ENCODE data around the gene RNF220. TPM values are rescaled to one million over a fixed set of nuclear protein-coding genes. Genes with fewer than 3 reads are reported as not detected.

Gene RNF220
- total RNA-seq, 4 donors from 2014 or later = 53.5 to 112 (median 61.9) TPM

DNA sequence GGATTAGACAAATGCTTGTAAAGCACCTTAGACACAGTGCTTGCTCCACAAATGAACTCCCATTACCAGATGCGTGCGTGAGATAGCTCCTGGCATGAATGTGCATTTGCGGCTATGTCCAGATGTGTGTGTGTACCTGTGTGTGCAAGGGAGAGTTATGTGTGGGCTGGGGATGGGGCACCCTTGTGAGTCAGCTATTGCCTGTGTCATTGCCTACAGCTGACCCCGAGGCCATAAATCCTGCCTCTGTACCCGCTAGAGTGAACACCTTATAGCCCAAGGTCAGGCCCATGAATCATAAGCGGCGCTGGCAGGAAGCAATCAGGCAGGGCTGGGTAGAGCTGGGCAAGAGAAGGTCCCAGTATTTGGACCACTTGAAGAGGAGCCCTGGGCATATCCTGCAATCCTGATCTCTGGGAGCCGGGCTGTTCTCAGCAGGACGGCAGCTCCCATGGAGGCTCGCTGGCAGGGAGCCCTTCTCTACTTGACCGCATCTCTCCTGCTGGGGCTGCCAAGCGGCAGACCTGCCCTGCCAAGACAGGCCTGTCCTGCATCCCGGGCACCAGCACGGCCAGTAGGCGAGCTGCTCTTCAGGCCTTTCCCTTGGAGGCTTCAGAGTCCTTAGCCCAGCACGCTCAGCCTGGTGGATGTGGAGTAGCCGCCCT, 182.9 kb downstream of the RNF220 start:
- TF ChIP-seq, protein P1, sequence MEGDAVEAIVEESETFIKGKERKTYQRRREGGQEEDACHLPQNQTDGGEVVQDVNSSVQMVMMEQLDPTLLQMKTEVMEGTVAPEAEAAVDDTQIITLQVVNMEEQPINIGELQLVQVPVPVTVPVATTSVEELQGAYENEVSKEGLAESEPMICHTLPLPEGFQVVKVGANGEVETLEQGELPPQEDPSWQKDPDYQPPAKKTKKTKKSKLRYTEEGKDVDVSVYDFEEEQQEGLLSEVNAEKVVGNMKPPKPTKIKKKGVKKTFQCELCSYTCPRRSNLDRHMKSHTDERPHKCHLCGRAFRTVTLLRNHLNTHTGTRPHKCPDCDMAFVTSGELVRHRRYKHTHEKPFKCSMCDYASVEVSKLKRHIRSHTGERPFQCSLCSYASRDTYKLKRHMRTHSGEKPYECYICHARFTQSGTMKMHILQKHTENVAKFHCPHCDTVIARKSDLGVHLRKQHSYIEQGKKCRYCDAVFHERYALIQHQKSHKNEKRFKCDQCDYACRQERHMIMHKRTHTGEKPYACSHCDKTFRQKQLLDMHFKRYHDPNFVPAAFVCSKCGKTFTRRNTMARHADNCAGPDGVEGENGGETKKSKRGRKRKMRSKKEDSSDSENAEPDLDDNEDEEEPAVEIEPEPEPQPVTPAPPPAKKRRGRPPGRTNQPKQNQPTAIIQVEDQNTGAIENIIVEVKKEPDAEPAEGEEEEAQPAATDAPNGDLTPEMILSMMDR (IDR thresholded peaks at IDR 0.05; ENCODE audit: low read depth) = no peak

DNA sequence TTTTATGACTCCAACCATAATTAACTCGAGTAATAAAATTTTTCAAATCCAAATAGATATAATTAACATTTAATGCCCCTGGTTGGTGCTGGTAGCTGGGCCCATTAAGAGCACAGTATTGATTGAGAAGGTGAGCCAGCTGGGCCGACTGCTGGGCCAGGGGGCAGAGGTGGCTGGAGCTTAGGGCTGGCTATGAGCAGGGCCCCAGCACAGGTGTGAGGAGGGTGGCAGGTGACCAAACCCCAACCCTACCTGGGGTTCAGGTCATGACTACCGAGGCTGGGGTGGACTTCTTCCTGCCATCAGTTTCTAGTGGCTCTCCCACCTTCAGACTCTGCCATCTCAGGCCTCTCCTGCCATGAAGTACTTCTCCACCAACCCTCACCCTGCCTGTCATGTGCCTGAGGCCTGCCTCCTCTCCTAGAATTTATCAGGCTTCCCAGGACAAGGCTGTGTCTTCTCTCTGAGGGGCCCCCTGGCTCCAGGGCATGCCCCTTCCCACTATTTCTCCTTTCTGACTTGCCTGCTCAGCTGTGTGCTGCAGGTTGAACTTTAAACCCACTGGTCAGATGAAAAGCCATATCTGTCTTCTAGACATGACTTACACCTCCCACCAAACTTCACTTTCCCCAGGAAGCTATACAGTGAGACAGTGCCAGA, 183.6 kb downstream of the RNF220 start:
- TF ChIP-seq, protein P1 (IDR thresholded peaks at IDR 0.05; ENCODE audit: low read depth) = no peak

DNA sequence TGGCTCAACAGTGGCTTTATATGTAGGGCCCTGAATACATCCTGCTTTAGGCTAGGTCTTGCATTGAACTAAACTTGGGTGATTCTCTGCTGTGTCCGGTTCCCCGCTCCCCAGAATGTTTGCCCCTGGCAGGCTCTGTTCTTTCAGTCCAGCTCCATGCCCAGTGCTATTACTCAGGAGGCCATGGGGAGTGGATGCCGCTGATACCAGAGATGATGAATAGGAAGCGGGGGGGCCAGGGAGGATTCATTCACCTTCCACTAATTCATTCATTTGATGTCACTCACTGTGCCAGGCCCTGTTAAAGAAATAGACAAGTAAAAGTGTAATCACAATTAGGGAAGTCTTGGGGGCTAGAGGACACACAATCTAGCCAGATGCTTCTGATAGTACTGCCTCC, 185.4 kb downstream of the RNF220 start:
- TF ChIP-seq, protein P1 (IDR thresholded peaks at IDR 0.05; ENCODE audit: low read depth) = no peak

DNA sequence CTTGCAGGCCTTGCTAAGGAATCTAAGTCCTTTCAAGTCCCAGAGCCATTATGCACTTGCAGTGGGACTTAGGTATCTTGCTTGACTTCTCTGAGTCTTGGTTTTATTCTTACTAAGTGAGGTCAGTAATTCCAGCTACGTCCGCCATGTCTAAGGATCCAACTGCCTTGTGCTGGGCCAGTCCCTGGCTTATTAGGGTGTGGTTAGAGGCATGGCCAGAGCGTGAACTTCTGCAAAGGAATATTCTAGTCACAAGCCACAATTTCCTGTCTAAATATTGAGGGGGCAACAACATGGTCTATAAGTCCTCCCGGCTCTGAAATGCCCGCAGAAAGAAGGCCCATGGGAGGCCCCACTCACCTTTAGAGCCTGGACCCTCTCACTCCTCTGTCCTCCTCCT, 186.3 kb downstream of the RNF220 start:
- TF ChIP-seq, protein P1 (IDR thresholded peaks at IDR 0.05; ENCODE audit: low read depth) = no peak

DNA sequence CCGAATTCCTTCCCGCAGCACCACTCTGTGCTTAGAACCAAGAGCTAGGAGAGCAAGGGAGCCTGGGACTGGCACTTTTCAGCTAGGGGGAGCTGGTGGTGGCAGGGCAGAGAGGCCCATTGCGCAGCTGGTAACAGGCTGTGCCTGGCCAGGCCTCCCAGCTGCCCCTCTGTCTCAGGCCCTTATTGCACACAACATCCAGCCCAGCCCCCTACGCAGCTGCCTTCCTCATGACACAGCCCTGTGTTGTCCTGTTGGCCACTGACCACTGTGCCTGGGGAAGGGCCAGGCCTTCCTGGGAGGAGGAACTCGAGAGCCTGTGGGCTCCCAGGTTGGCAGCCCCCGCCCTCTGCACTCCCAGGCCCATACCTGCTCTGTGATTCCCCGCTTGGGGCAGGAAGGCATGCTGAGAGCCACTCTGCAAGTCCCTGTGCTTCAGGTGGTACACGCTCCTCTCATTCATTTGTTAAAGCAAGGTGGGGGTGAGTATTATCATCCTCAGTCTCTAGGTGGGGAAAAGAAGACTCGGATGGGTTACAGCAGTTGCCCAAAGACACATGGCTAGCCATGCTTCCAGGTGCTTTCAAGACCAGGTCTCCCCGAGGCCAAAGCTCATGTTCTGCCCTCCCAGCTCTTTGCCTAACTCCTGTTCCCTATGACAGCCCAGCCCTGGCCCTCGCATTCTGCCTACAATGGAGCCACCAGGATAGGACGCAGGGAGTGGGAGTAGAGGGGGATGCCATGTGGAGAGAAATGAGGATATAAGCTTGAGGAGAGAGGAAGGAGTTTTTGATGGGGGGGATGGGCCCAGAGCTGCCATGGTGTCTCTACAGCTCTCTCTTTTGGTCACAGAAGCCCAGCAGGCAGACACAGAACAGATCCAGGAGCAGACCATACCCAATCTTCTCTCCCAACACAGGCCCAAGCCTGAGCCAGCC, 187.4 kb downstream of the RNF220 start:
- TF ChIP-seq, protein P1 (IDR thresholded peaks at IDR 0.05; ENCODE audit: low read depth) = no peak

DNA sequence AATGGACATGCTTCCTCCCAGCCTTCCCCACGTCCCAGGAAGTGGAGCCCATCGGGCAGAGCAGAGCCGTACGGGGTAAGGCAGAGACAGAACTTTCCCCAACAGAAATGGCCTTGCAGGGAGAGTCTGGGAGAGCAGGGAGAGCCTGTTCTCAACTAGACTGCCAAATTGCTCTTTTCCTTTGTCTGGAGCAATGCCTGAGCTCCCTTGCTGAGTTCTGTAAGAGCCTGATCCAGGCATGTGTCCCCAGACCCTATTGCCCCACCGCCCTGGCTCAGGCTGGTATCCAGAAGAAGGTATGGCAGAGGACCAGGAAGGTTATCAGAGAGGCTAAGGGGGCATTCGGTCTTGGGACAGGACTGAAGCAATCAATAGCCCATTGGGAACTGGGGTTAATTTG, 189.3 kb downstream of the RNF220 start:
- TF ChIP-seq, protein P1 (IDR thresholded peaks at IDR 0.05; ENCODE audit: low read depth) = no peak
